ENCODE data around the gene PRAMEF7.
"Not testable (repeated sequence)": the region's sequence is repeated elsewhere in the genome, so short reads cannot be mapped to it uniquely, and the experiment has no call there.

DNA sequence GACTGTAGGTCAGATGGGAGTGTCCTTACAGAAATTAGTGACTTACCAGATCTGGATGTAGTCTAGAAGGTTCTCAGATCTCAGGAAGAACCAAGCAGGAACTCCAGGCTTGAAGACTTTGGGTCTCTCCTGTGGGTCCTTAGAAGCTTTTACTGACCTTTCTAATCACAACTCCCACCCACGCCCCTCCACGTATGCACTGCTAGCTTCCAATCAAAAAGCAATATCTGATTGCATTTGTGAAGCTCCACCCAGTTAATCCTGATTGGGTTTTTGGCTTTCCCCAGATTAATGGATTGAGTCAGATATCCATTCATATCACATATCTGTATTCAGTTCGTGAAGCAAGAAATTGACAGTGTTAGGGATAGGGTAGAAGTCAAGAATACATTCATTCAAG lies 30.3 kb upstream of the PRAMEF7 start, which contains the start of gene PRAMEF4:
- TF ChIP-seq, protein P1, sequence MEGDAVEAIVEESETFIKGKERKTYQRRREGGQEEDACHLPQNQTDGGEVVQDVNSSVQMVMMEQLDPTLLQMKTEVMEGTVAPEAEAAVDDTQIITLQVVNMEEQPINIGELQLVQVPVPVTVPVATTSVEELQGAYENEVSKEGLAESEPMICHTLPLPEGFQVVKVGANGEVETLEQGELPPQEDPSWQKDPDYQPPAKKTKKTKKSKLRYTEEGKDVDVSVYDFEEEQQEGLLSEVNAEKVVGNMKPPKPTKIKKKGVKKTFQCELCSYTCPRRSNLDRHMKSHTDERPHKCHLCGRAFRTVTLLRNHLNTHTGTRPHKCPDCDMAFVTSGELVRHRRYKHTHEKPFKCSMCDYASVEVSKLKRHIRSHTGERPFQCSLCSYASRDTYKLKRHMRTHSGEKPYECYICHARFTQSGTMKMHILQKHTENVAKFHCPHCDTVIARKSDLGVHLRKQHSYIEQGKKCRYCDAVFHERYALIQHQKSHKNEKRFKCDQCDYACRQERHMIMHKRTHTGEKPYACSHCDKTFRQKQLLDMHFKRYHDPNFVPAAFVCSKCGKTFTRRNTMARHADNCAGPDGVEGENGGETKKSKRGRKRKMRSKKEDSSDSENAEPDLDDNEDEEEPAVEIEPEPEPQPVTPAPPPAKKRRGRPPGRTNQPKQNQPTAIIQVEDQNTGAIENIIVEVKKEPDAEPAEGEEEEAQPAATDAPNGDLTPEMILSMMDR (conservative IDR thresholded peaks at IDR 0.05 in 1 of 2, IDR thresholded peaks at IDR 0.05 in 1 of 2; ENCODE audit: low read depth in 1 of 2, low read length in 2 of 2): not testable (repeated sequence)
- not testable (repeated sequence) for TF ChIP-seq EZH2 (IDR thresholded peaks at IDR 0.05; ENCODE audit: low read length, missing control alignments)

Measured in fibroblast of lung (primary cell).